GM12878 (cell line): ENCODE data around the gene RMI2. TPM values are rescaled to one million over a fixed set of nuclear protein-coding genes. Genes with fewer than 3 reads are reported as not detected.

ENCODE experiments used
- ATAC-seq: fragments of 200-7000 bp; cut with Tn5 transposase; 3 replicates; pipeline ENCODE4 v1.9.1; 2020; ENCODE audit warnings: mild to moderate bottlenecking, moderate library complexity
- BruUV-seq: library from RNA; stranded (reverse); fragments of 400-500 nt; replicated peaks from 2 replicates; lab custom pipeline; 2021; lab: Mats Ljungman, UMichigan
- CTCF ChIA-PET: fragments of 300-600 bp; sonication (Branson Sonifier 250); formaldehyde crosslinking; extraction: SDS; loops from one replicate; lab custom pipeline; 2021; ENCODE audit warnings: inconsistent platforms; lab: Yijun Ruan, JAX
- POLR2A ChIA-PET: fragments of 350-600 bp; formaldehyde crosslinking; extraction: SDS; loops from one replicate; lab custom pipeline; 2021; ENCODE audit warnings: inconsistent platforms; lab: Charles Lee
- RAD21 ChIA-PET: fragments of 300-600 bp; sonication (Branson Sonifier 250); formaldehyde crosslinking; loops from one replicate; lab custom pipeline; 2023; ENCODE audit warnings: antibody characterized with exemption; ENCODE audit not compliant: unreplicated experiment; lab: Charles Lee
- SMC1A ChIA-PET: fragments of 300-600 bp; sonication (Branson Sonifier 250); formaldehyde crosslinking; loops from one replicate; lab custom pipeline; 2023; ENCODE audit not compliant: unreplicated experiment, uncharacterized antibody; lab: Charles Lee
- DNase-seq: peaks from one replicate; pipeline ENCODE4 v3.0.0-alpha.2; 2011; ENCODE audit warnings: low read depth, low spot score
- FAIRE-seq: peaks from 3 replicates; lab custom pipeline; 2011; peaks lifted over from hg19 to GRCh38; lab: Jason Lieb, UNC
- H2AFZ ChIP-seq: 2 replicates; pipeline ENCODE4 v1.6.0; 2011; ENCODE audit warnings: low read depth, low read length, control low read depth; ENCODE audit not compliant: control insufficient read depth
- H3K27ac ChIP-seq: 2 replicates; pipeline ENCODE4 v1.5.1; 2011; ENCODE audit warnings: control low read depth; ENCODE audit not compliant: control insufficient read depth, insufficient read depth
- H3K27me3 ChIP-seq, 2 experiments: replicated peaks in 1 of 2; 2 replicates each; pipeline versions ENCODE4 v1.6.0 to v1.6.1; 2011; ENCODE audit warnings: low read length in 1 of 2; ENCODE audit not compliant: control insufficient read depth in 2 of 2, insufficient read depth in 2 of 2
- H3K36me3 ChIP-seq, 2 experiments: 2 replicates each; pipeline ENCODE4 v1.5.1; 2011; ENCODE audit warnings: low read length in 1 of 2; ENCODE audit not compliant: control insufficient read depth in 2 of 2, insufficient read depth in 2 of 2
- H3K4me1 ChIP-seq: 2 replicates; pipeline ENCODE4 v1.6.1; 2011; ENCODE audit warnings: mild to moderate bottlenecking, low read length, moderate library complexity, mixed read lengths; ENCODE audit not compliant: control insufficient read depth, insufficient read depth
- H3K4me2 ChIP-seq: 2 replicates; pipeline ENCODE4 v1.6.0; 2011; ENCODE audit warnings: control low read depth; ENCODE audit not compliant: control insufficient read depth, insufficient read depth
- H3K4me3 ChIP-seq: fragments of 200-600 bp; sonication (generic); 2 replicates; pipeline ENCODE4 v1.5.1; 2016
- H3K79me2 ChIP-seq: 2 replicates; pipeline ENCODE4 v1.6.0; 2011; ENCODE audit warnings: low read length; ENCODE audit not compliant: control insufficient read depth, insufficient read depth
- H3K9ac ChIP-seq: 2 replicates; pipeline ENCODE4 v1.8.0; 2011; ENCODE audit warnings: low read length, control low read depth, mixed read lengths; ENCODE audit not compliant: control insufficient read depth, insufficient read depth
- H3K9me3 ChIP-seq: replicated peaks from 3 replicates; pipeline ENCODE4 v1.5.1; 2011; ENCODE audit warnings: mild to moderate bottlenecking, low read length; ENCODE audit not compliant: control insufficient read depth, insufficient read depth
- H4K20me1 ChIP-seq: 2 replicates; pipeline ENCODE4 v1.6.0; 2011; ENCODE audit not compliant: control insufficient read depth, insufficient read depth
- CEBPZ ChIP-seq: fragments of 150-350 bp; IDR thresholded peaks from 2 replicates; pipeline ENCODE4 v1.6.1; 2016; ENCODE audit warnings: low read depth, low read length
- HDAC2 ChIP-seq: fragments of 200-600 bp; sonication (generic); IDR thresholded peaks from 2 replicates; pipeline ENCODE4 v1.6.1; 2017
- HSF1 ChIP-seq: fragments of 150-350 bp; IDR thresholded peaks from 2 replicates; pipeline ENCODE4 v1.6.1; 2014; ENCODE audit warnings: mild to moderate bottlenecking, low read depth, low read length
- IKZF2 ChIP-seq, 2 experiments: fragments of 450-650 bp; IDR thresholded peaks; 2 replicates each; pipeline ENCODE4 v1.6.1; 2017; ENCODE audit warnings: mild to moderate bottlenecking in 2 of 2, moderate library complexity in 2 of 2
- MLLT1 ChIP-seq: fragments of 450-650 bp; IDR thresholded peaks from 2 replicates; pipeline ENCODE4 v1.6.1; 2016; ENCODE audit warnings: mild to moderate bottlenecking
- MTA3 ChIP-seq: IDR thresholded peaks from 2 replicates; pipeline ENCODE4 v1.6.1; 2012; ENCODE audit warnings: low read length, inconsistent platforms, borderline replicate concordance
- NFYB ChIP-seq: IDR thresholded peaks from 2 replicates; pipeline ENCODE4 v1.6.1; 2011; ENCODE audit warnings: low read depth, mild to moderate bottlenecking, low read length, improper control_type of control experiment, moderate library complexity; ENCODE audit not compliant: insufficient read depth
- NR2C2 ChIP-seq: IDR thresholded peaks from 2 replicates; pipeline ENCODE4 v1.6.1; 2011; ENCODE audit warnings: borderline replicate concordance, low read depth; ENCODE audit not compliant: control insufficient read depth, insufficient read length
- PML ChIP-seq: IDR thresholded peaks from 2 replicates; pipeline ENCODE4 v1.6.1; 2012; ENCODE audit warnings: low read length, inconsistent platforms
- RBBP5 ChIP-seq: fragments of 200-600 bp; sonication (generic); conservative IDR thresholded peaks from 2 replicates; pipeline ENCODE4 v1.6.1; 2016
- RELA ChIP-seq: fragments of 450-650 bp; IDR thresholded peaks from 2 replicates; pipeline ENCODE4 v1.8.0; 2014; ENCODE audit warnings: borderline replicate concordance; ENCODE audit not compliant: partially characterized antibody
- RFX5 ChIP-seq: IDR thresholded peaks from 2 replicates; pipeline ENCODE4 v1.6.1; 2011; ENCODE audit warnings: low read depth, low read length, improper control_type of control experiment
- SMARCA5 ChIP-seq: fragments of 450-650 bp; IDR thresholded peaks from 2 replicates; pipeline ENCODE4 v1.6.1; 2017; ENCODE audit warnings: mild to moderate bottlenecking
- TCF7 ChIP-seq: IDR thresholded peaks from 2 replicates; pipeline ENCODE4 v1.6.1; 2014; ENCODE audit warnings: antibody characterized with exemption, borderline replicate concordance
- ZZZ3 ChIP-seq: IDR thresholded peaks from 2 replicates; pipeline ENCODE4 v1.6.1; 2011; ENCODE audit warnings: low read depth; ENCODE audit not compliant: control insufficient read depth, insufficient read length
- WGBS: methylation state at CpG from one replicate; pipeline ENCODE4 v1.1.6; 2016; ENCODE audit warnings: low lambda C conversion rate; ENCODE audit not compliant: insufficient replicate concordance, insufficient coverage; ENCODE audit errors: missing lambda C conversion rate; 5-methylcytosine and 5-hydroxymethylcytosine counted together
- in situ Hi-C: fragments of 300-500 bp; cut with MboI; formaldehyde crosslinking; loops from 9 replicates; pipeline ENCODE4 v1.14.3; 2018; ENCODE audit warnings: mixed read lengths
- intact Hi-C: fragments of 100-400 bp; cut with micrococcal nuclease; formaldehyde crosslinking; loops from one replicate; pipeline ENCODE4 v1.14.2; 2022; ENCODE audit not compliant: unreplicated experiment
- polyA plus RNA-seq, 11 experiments: library from polyadenylated mRNA; depleted of rRNA in 4 of 11; unstranded in 6 of 11; stranded (reverse) in 5 of 11; fragments of >200 nt; fragmentation: Nextera tagmentation in 4 of 11; fragmentation: Illumina TruSeq in 1 of 11; extraction: Ambion mirVana in 4 of 11; extraction: Trizol in 1 of 11; gene quantifications; 1 replicate in 1 of 11; 2 replicates in 10 of 11; pipeline versions ENCODE4 v1.2.1 to v1.2.3, GENCODE V29; 2011 to 2016; ENCODE audit warnings: inconsistent platforms in 2 of 11, missing spikeins in 2 of 11, low read depth in 1 of 11
- total RNA-seq, 4 experiments: library from RNA; depleted of rRNA in 3 of 4; stranded (reverse); fragments of >200 nt in 3 of 4; fragmentation: Illumina TruSeq in 1 of 4; extraction: Trizol in 1 of 4; gene quantifications; 2 replicates each; pipeline versions ENCODE4 v1.2.1 to v1.2.3, GENCODE V29; 2013 to 2021

RMI2 gene
- total and polyA plus RNA-seq, 10 of the 15 experiments (the other 5 are each of a cell fraction or from before 2014, with no cell fraction given), result 9.6 to 68.8 (median 32.1) TPM

- ChIA-PET SMC1A (interaction anchor here (0.7 to 2.6 kb wide), 7 partner anchors 8 to 439 kb away, joined by 3 to 21 read pairs (median 5); no protein-coding TSS in a partner anchor), CTCF (interaction anchor here (0.6 to 5.6 kb wide), 44 partner anchors 8 to 538 kb away, joined by 3 to 76 read pairs (median 4); a partner anchor contains a TSS), POLR2A (interaction anchor here (0.5 kb wide), 1 partner anchor 51 kb away, joined by 5 read pairs; no protein-coding TSS in a partner anchor)
- Histone ChIP-seq H3K4me1 (no peaks in the 10 kb centered on the region), H3K36me3 (no peaks in the 10 kb centered on the region), H2AFZ (no peak overlapping the region), H3K79me2 (no peaks in the 10 kb centered on the region), H3K9me3 (no peaks in the 10 kb centered on the region)
- BruUV-seq, result no TSS peak
- TF ChIP-seq SMARCA5 (no peak), PML (no peak), CEBPZ (no peak), HSF1 (no peak), NFYB (no peak), IKZF2 (IDR thresholded peaks at IDR 0.05) (no peak), RFX5 (no peak), MLLT1 (no peak), NR2C2 (no peak), ZZZ3 (no peak), HDAC2 (no peak), MTA3 (no peak), TCF7 (no peak), RELA (no peak), RBBP5 (no peak)
- TF ChIP-seq, all 136 proteins: peak for 0
- Histone ChIP-seq H3K4me2 (no peak overlapping the region), H3K4me3 (no peak overlapping the region), H3K9ac (no peak overlapping the region), H3K27me3 (no peaks in the 10 kb centered on the region), H4K20me1 (no peaks in the 10 kb centered on the region), H3K27ac (no peak overlapping the region)
- DNase-seq, result no peak
- FAIRE-seq, result no peak
- intact Hi-C loops, result loop anchor here (5.0 kb wide), 1 partner anchor 423 kb away; no protein-coding TSS in a partner anchor
- 44% methylated on average over 22 of the region's 22 CpGs for WGBS
- ATAC-seq, result no peak
- RAD21 ChIA-PET, result interaction anchor here (0.7 to 2.4 kb wide), 16 partner anchors 8 to 430 kb away, joined by 3 to 9 read pairs (median 4); partner anchors contain the start of gene SOCS1
- in situ Hi-C loops, result no loop called here
Observed at GRCh38 chr16:11395008-11395948, 50.0 kb downstream of the RMI2 start.
